NCI-H128 (cell line): ENCODE data around the gene EOLA1.
"Not testable (repeated sequence)": the region's sequence is repeated elsewhere in the genome, so short reads cannot be mapped to it uniquely, and the experiment has no call there.

Experiments
- DNase-seq: peaks from one replicate; lab custom pipeline; 2025; ENCODE audit not compliant: unreplicated experiment; lab: John Stamatoyannopoulos, UW

Gene EOLA1

DNA sequence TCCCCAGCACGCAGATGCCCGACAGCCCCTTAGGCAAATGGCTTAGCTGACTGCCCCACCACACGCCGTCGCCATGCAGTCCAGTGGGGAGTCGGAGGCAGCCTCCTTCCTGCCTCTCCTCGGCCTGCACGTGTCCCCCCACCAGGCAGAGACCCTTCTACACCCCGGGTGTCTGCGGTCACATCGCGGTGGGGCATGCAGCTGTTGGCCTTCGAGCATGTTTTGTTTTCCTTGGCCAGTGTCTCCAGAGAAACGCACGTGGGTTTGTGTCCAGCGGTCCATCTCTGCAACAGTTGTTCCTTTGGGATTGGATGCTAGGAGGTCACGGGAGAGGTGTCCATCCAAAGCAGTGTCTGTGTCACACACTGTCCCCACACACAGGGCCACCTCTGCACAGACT lies 54.4 kb downstream of the EOLA1 start, which contains the start of gene HSFX2:
Gene HSFX2 (minus strand): TSS at position 101 of the 400 bp plus-strand sequence. CDS start 614 bp downstream, outside the sequence.
- DNase-seq = not testable (repeated sequence)

DNA sequence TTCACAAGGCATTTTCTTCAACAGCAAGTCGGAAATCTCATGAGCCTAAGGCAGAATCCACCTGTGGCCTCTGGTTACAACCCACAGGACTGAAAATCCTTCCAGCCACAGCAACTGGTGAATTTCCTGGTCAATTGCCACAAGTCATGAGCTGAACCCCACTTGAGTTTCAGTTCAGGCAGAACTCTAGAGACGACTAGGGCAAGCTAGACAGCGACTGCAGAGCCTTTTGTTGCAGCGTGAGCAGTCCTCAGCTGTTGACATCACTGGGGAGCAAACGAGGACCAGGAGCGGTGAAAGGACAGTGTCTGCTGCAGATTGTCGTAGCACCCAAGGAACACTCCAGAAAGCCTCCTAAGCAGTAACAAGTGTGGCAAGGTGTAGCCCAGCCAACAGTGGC lies 55.1 kb downstream of the EOLA1 start:
- not testable (repeated sequence) for DNase-seq
